ENCODE results near the gene NPPB.

NPPB gene

DNA sequence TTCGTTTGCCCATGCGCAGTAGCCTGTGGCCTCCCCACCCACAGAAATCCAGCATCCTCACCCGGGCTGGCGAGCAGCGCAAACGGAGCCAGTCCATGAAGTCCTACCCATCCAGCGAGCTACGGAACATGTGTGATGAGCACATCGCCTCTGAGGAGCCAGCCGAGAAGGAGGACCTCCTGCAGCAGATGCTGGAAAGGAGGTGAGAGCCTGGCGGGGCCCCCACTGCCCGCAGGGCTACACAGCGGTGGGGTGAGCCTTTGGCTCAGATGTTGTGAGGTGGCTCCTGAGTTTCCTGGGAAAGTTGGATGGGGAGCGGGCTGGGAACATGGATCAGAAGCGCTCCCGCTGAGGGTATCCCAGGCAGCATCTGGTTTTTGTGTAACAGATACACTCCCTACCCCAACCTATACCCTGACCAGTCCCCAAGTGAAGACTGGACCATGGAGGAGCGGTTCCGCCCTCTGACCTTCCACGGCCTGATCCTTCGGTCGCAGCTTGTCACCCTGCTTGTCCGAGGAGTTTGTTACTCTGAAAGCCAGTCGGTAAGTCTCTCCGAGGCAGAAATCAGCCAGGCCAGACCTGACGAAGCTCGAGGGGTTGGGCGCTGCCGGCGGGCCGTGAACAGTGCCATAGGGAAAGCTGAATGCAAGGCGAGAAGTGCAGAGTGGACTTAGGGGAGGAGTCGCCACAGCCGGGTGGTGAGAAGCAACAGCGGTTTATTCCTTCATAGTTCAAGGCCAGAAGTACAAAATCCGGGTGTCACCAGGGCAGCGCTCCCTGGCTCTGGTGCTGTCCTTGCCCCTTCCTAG, 21.6 kb downstream of the NPPB start:
- TF ChIP-seq, protein P1, sequence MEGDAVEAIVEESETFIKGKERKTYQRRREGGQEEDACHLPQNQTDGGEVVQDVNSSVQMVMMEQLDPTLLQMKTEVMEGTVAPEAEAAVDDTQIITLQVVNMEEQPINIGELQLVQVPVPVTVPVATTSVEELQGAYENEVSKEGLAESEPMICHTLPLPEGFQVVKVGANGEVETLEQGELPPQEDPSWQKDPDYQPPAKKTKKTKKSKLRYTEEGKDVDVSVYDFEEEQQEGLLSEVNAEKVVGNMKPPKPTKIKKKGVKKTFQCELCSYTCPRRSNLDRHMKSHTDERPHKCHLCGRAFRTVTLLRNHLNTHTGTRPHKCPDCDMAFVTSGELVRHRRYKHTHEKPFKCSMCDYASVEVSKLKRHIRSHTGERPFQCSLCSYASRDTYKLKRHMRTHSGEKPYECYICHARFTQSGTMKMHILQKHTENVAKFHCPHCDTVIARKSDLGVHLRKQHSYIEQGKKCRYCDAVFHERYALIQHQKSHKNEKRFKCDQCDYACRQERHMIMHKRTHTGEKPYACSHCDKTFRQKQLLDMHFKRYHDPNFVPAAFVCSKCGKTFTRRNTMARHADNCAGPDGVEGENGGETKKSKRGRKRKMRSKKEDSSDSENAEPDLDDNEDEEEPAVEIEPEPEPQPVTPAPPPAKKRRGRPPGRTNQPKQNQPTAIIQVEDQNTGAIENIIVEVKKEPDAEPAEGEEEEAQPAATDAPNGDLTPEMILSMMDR (IDR thresholded peaks at IDR 0.05; ENCODE audit: extremely low read depth, missing control alignments) = no peak
- DNase-seq (ENCODE audit: low spot score) = no peak

DNA sequence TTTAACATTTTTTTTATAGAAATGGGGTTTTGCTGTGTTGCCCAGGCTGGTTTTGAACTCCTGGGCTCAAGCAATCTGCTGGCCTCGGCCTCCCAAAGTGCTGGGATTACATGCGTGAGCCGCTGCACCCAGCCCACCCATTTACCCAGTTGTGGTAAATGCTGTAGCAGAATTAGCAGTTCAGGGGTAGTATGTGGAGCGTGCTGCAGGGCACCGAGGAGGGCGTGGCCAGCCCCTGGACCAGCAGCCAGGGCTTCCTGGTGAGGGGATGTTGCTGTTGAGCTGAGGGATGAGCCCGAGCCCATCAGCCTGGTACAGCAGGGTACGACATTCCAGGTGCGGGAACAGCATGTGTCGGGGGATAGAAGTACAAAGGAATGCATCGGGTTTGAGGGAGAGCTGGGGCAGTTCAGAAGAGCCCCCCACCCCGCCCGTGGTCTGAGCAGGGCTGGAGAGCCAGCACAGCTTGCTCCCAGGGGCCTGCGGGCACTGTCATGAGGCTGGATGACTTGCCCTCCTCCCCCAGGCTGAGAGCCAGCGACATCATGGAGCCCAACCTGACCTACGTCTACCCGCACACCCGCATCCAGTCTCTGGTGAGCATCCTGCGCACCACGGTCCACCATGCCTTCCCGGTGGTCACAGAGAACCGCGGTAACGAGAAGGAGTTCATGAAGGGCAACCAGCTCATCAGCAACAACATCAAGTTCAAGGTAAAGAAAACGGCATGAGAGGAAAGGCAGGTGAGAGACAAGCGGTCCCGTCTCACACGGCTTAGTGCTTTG, 23.1 kb downstream of the NPPB start:
- no peak for DNase-seq (ENCODE audit: low spot score)
- TF ChIP-seq, protein P1 (IDR thresholded peaks at IDR 0.05; ENCODE audit: extremely low read depth, missing control alignments) = no peak

DNA sequence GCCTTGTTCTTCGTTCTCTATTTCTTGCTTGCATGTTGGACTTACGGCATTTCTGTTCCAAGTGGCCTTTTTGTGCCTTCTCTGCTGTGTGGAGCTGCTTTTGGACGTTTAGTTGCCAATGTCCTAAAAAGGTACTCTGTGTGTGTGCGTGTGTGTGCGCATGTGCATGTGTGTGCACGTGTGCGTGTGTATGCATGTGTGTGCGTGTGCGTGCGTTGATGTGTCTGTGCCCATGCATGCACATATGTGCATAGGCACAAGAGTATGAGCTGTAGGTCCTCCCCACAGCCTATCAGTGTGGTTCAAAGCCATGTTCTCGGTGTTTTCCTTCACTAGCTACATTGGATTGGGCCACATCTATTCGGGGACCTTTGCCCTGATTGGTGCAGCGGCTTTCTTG, 24.8 kb downstream of the NPPB start:
- DNase-seq (ENCODE audit: low spot score) = no peak
- TF ChIP-seq, protein P1 (IDR thresholded peaks at IDR 0.05; ENCODE audit: extremely low read depth, missing control alignments) = no peak

DNA sequence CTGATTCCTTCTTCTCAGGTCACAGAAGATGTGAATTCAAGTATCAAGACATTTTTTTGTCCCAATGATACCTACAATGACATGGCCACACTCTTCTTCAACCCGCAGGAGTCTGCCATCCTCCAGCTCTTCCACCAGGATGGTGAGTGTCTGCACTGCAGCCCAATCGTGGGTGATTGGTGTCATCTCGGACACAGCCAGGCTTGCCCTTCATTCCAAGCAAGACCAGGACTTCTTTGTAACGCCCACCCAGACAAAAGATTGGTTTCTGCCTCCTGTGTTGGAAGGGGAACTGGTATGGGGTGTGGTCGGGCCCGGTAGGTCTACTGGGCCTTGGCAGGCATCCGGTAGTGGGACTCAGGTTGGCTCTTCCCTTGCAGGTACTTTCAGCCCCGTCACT, 25.2 kb downstream of the NPPB start:
- TF ChIP-seq, protein P1 (IDR thresholded peaks at IDR 0.05; ENCODE audit: extremely low read depth, missing control alignments) = no peak
- DNase-seq (ENCODE audit: low spot score) = no peak

DNA sequence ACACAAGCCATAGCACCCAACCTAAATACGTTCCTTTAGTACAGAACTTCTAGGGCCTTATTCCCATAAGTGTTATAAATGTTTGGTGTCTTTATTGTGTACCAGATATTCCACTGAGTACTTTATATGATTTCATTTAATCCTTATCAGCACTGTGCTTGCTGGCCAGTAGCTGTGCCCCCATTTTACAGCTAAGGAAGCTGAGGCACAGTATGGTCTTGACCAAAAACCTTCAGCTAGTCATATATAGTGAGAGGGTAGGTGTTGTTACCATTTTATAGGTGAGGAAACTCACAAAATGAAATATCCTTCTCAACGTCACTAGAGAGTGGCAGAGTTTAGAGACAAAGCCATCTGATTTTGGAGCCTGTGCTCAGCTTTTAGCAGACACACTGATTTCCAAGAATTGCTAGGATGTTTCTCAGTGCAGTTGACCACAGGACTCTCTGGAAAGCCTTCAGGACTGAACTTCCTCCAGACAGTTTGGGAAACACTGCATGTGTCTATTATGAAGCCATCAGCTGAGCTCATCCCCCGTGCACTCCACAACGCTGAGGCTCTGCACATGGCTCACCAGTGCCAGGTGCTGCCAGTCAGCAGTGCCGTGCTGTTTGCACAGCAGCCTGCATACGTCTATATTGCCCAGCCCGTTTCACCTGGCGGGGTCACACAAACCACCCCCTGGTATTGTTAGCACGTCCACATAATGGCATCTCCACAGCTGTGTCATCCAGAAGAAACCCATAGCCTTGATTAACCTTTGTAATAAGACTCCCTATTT, 26.6 kb downstream of the NPPB start:
- TF ChIP-seq, protein P1 (IDR thresholded peaks at IDR 0.05; ENCODE audit: extremely low read depth, missing control alignments) = no peak
- no peak for DNase-seq (ENCODE audit: low spot score)

DNA sequence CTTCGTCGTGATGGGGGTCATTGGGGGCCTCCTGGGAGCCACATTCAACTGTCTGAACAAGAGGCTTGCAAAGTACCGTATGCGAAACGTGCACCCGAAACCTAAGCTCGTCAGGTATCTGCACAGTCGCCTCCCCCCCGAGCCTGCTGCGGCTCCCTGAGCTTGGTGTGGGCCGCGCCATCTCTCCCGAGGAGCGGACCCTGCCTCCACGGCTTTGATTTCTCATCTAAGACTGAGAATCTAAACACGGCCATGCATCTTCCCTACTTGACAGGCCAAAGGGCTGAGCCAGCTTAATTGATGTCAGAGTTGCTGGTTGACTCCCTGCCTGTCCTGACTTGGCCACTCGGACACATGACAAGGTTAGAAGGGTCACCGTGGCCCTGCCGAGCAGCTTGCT, 30.2 kb downstream of the NPPB start:
- no peak for DNase-seq (ENCODE audit: low spot score)
- TF ChIP-seq, protein P1 (IDR thresholded peaks at IDR 0.05; ENCODE audit: extremely low read depth, missing control alignments) = no peak

Data from GM20000 (cell line).